22Rv1 (cell line): ENCODE data around the gene PPP1CC.

Source experiments
- ZFX ChIP-seq: fragments of 450-650 bp; IDR thresholded peaks from 2 replicates; pipeline ENCODE4 v1.6.1; 2017; ENCODE audit warnings: antibody characterized with exemption, borderline replicate concordance
- TF ChIP-seq, protein P1 (sequence below): fragments of 450-650 bp; IDR thresholded peaks from 2 replicates; pipeline ENCODE4 v1.5.1; 2017; ENCODE audit warnings: mild to moderate bottlenecking

DNA sequence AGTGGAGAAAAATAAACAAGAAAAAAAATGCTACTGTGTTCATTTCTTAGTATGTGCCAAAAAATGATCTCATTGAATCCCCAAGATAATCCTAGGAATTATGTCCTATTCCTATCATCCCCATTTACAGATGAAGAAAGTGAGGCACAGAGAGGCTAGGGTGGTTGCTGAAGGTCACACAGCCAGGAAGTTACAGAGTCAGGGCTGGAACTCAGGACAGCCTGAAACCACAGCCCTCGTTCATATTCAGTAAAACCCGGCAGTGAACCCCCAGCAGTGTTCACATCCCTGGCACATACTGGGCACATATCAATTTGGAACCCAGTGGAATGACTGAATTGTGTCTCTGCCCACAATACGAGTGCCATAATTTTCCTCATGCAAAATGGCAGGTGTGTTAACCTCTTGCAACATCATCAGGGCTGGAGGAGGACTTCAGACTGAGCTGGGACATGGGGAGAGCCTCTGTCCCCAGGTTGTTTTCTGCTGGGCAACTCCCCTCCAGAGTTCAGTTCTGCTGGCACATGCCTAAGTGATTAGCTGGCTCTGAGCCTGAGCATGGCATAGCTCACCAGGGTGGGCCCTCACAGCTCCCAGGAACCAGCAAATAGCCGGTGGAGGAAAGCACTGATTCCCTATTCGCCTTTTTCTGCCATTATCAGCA lies 2.0 kb upstream of the PPP1CC start:
- no peak for TF ChIP-seq ZFX
- TF ChIP-seq, protein P1, sequence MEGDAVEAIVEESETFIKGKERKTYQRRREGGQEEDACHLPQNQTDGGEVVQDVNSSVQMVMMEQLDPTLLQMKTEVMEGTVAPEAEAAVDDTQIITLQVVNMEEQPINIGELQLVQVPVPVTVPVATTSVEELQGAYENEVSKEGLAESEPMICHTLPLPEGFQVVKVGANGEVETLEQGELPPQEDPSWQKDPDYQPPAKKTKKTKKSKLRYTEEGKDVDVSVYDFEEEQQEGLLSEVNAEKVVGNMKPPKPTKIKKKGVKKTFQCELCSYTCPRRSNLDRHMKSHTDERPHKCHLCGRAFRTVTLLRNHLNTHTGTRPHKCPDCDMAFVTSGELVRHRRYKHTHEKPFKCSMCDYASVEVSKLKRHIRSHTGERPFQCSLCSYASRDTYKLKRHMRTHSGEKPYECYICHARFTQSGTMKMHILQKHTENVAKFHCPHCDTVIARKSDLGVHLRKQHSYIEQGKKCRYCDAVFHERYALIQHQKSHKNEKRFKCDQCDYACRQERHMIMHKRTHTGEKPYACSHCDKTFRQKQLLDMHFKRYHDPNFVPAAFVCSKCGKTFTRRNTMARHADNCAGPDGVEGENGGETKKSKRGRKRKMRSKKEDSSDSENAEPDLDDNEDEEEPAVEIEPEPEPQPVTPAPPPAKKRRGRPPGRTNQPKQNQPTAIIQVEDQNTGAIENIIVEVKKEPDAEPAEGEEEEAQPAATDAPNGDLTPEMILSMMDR = no peak
